Left ventricle myocardium inferior (tissue), 1 donor: ENCODE results near the gene KIAA1217. TPM values are rescaled to one million over a fixed set of nuclear protein-coding genes. Genes with fewer than 3 reads are reported as not detected.

Source experiments
- DNase-seq: peaks from one replicate; pipeline ENCODE4 v3.0.0-alpha.2; 2020
- H3K27ac ChIP-seq: fragments of 200-600 bp; replicated peaks from 2 replicates; pipeline ENCODE4 v1.8.0; 2021
- H3K27me3 ChIP-seq: fragments of 200-600 bp; 2 replicates; pipeline ENCODE4 v1.8.0; 2021; ENCODE audit warnings: low read depth
- H3K36me3 ChIP-seq: fragments of 200-600 bp; 2 replicates; pipeline ENCODE4 v1.8.0; 2021
- H3K4me1 ChIP-seq: fragments of 200-600 bp; 2 replicates; pipeline ENCODE4 v1.8.0; 2021
- H3K4me3 ChIP-seq: fragments of 200-600 bp; 2 replicates; pipeline ENCODE4 v1.8.0; 2021; ENCODE audit warnings: mild to moderate bottlenecking, moderate library complexity
- H3K9me3 ChIP-seq: fragments of 200-600 bp; replicated peaks from 2 replicates; pipeline ENCODE4 v1.8.0; 2021
- CTCF ChIP-seq: fragments of 200-600 bp; IDR thresholded peaks from 2 replicates; pipeline ENCODE4 v1.8.0; 2021; ENCODE audit warnings: antibody characterized with exemption, mild to moderate bottlenecking, borderline replicate concordance
- intact Hi-C: fragments of 100-400 bp; cut with micrococcal nuclease; formaldehyde crosslinking; loops from one replicate; pipeline ENCODE4 v1.11.0; 2022
- total RNA-seq: library from RNA; stranded (reverse); fragmentation: NEBNext Ultra II Directional; extraction: Animal tissue kit (Norgen Biotek cat#: 25700); gene quantifications from one replicate; pipeline ENCODE4 v1.2.1, GENCODE V29; 2021
- donor health status: DM: no; HTN: yes; CAD: no; lungs with severe emphysema.

The KIAA1217 gene
- total RNA-seq, 1 donor from 2014 or later = 30.2 TPM

GRCh38 chr10:24452030-24452429, 243.1 kb downstream of the KIAA1217 start:
- DNase-seq = no peak
- H3K4me3 ChIP-seq = no peak overlapping the region
- intact Hi-C loops = no loop called here
- no peak for TF ChIP-seq CTCF
- H3K9me3 ChIP-seq = no peaks in the 10 kb centered on the region
- peak overlapping the region; percentile 77 for H3K27ac ChIP-seq
- H3K27me3 ChIP-seq = no peaks in the 10 kb centered on the region
- H3K4me1 ChIP-seq = peaks cover 79% of the 10 kb centered on the region
- no peaks in the 10 kb centered on the region for H3K36me3 ChIP-seq

GRCh38 chr10:24453404-24453830, 244.5 kb downstream of the KIAA1217 start:
- Histone ChIP-seq H3K4me3 (no peak overlapping the region), H3K4me1 (peaks cover 82% of the 10 kb centered on the region), H3K27ac (peak overlapping the region; percentile 34), H3K27me3 (no peaks in the 10 kb centered on the region), H3K36me3 (no peaks in the 10 kb centered on the region), H3K9me3 (no peaks in the 10 kb centered on the region)
- intact Hi-C loops = no loop called here
- no peak for TF ChIP-seq CTCF
- no peak for DNase-seq

GRCh38 chr10:24453973-24454372, 245.0 kb downstream of the KIAA1217 start:
- H3K4me3 ChIP-seq = no peak overlapping the region
- no peaks in the 10 kb centered on the region for H3K36me3 ChIP-seq
- H3K27ac ChIP-seq = peak overlapping the region; percentile 34
- H3K9me3 ChIP-seq = no peaks in the 10 kb centered on the region
- peaks cover 77% of the 10 kb centered on the region for H3K4me1 ChIP-seq
- no peaks in the 10 kb centered on the region for H3K27me3 ChIP-seq
- intact Hi-C loops = no loop called here
- DNase-seq = no peak
- TF ChIP-seq CTCF = no peak

GRCh38 chr10:24455447-24455846, 246.5 kb downstream of the KIAA1217 start:
- intact Hi-C loops = no loop called here
- Histone ChIP-seq H3K27me3 (no peaks in the 10 kb centered on the region), H3K9me3 (no peaks in the 10 kb centered on the region), H3K27ac (peak overlapping the region; percentile 1), H3K36me3 (no peaks in the 10 kb centered on the region), H3K4me3 (no peak overlapping the region), H3K4me1 (peaks cover 65% of the 10 kb centered on the region)
- TF ChIP-seq CTCF = no peak
- no peak for DNase-seq

GRCh38 chr10:24456322-24456721, 247.4 kb downstream of the KIAA1217 start:
- peak overlapping the region; percentile 1 for H3K27ac ChIP-seq
- H3K4me3 ChIP-seq = no peak overlapping the region
- no peak for TF ChIP-seq CTCF
- H3K4me1 ChIP-seq = peaks cover 59% of the 10 kb centered on the region
- no peak for DNase-seq
- no peaks in the 10 kb centered on the region for H3K27me3 ChIP-seq
- no peaks in the 10 kb centered on the region for H3K36me3 ChIP-seq
- intact Hi-C loops = no loop called here
- H3K9me3 ChIP-seq = no peaks in the 10 kb centered on the region
